ENCODE data around the gene TMPO. TPM values are rescaled to one million over a fixed set of nuclear protein-coding genes. Genes with fewer than 3 reads are reported as not detected.
"Not testable (repeated sequence)": the region's sequence is repeated elsewhere in the genome, so short reads cannot be mapped to it uniquely, and the experiment has no call there.

The TMPO gene
- total RNA-seq, 6 experiments from 2014 or later = 19.8 to 43.2 (median 29.9) TPM

GRCh38 chr12:98483621-98484503, 31.5 kb upstream of the TMPO start:
- intact Hi-C loops (cut with DNase I) = no loop called here
- ATAC-seq = peak in 1 of 4 donors; percentile 28
- no peak overlapping the region for H3K4me3 ChIP-seq
- no peak for DNase-seq
- TF ChIP-seq CTCF (IDR thresholded peaks at IDR 0.05) = no peak
- no peak for TF ChIP-seq POLR2A (IDR thresholded peaks at IDR 0.05)
- no peak overlapping the region for H3K27ac ChIP-seq
- WGBS (ENCODE audit: insufficient coverage, low coverage, low lambda C conversion rate, missing lambda C conversion rate) = 76% methylated on average over 6 of the region's 7 CpGs
- no peaks in the 10 kb centered on the region for H3K36me3 ChIP-seq
- H3K27me3 ChIP-seq = no peaks in the 10 kb centered on the region
- H3K9me3 ChIP-seq = no peaks in the 10 kb centered on the region
- no peaks in the 10 kb centered on the region for H3K4me1 ChIP-seq

GRCh38 chr12:98485792-98486340, 29.5 kb upstream of the TMPO start:
- DNase-seq (no peak), ATAC-seq (no peak)
- intact Hi-C loops (cut with DNase I) = no loop called here
- Histone ChIP-seq H3K27me3 (no peaks in the 10 kb centered on the region), H3K9me3 (no peaks in the 10 kb centered on the region), H3K27ac (no peak overlapping the region), H3K4me1 (peaks cover 0 to 5% (median 0%) of the 10 kb centered on the region in 4 donors), H3K36me3 (no peaks in the 10 kb centered on the region), H3K4me3 (no peak overlapping the region)
- TF ChIP-seq CTCF (IDR thresholded peaks at IDR 0.05) (no peak), POLR2A (IDR thresholded peaks at IDR 0.05) (no peak)
- 84% methylated on average over 5 of the region's 6 CpGs for WGBS (ENCODE audit: insufficient coverage, low coverage, low lambda C conversion rate, missing lambda C conversion rate)

GRCh38 chr12:98488416-98488815, 27.0 kb upstream of the TMPO start:
- ATAC-seq; H3K27ac ChIP-seq; DNase-seq; H3K36me3 ChIP-seq; intact Hi-C loops (cut with DNase I); H3K9me3 ChIP-seq; H3K27me3 ChIP-seq; H3K4me3 ChIP-seq: not testable (repeated sequence)
- WGBS (ENCODE audit: insufficient coverage, low coverage, low lambda C conversion rate, missing lambda C conversion rate) = 96% methylated on average over 9 of the region's 9 CpGs
- H3K4me1 ChIP-seq = peaks cover 0 to 23% (median 9%) of the 10 kb centered on the region in 4 donors

GRCh38 chr12:98489176-98489575, 26.2 kb upstream of the TMPO start:
- TF ChIP-seq CTCF (IDR thresholded peaks at IDR 0.05) = no peak
- TF ChIP-seq POLR2A (IDR thresholded peaks at IDR 0.05) = no peak
- no peak for DNase-seq

More at GRCh38 chr12:98489176-98489575, 26.2 kb upstream of the TMPO start:
- no peaks in the 10 kb centered on the region for H3K36me3 ChIP-seq
- intact Hi-C loops (cut with DNase I) = no loop called here
- peaks cover 0 to 30% (median 13%) of the 10 kb centered on the region in 4 donors for H3K4me1 ChIP-seq
- H3K27ac ChIP-seq = no peak overlapping the region
- H3K4me3 ChIP-seq = no peak overlapping the region
- 100% methylated on average over 3 of the region's 3 CpGs for WGBS (ENCODE audit: insufficient coverage, low coverage, low lambda C conversion rate, missing lambda C conversion rate)
- ATAC-seq = no peak
- no peaks in the 10 kb centered on the region for H3K9me3 ChIP-seq
- no peaks in the 10 kb centered on the region for H3K27me3 ChIP-seq

Data from right lobe of liver (tissue), 6 donors.